GM21723 (cell line): Measurements from ENCODE around the gene CTDP1.
A peak's percentile ranks its signal among the peaks of the same experiment; 100 is the strongest.

Experiments used
- ATAC-seq: cut with Tn5 transposase; IDR thresholded peaks from one replicate; pipeline ENCODE4 v1.9.1; 2021; ENCODE audit warnings: mild to moderate bottlenecking, moderate library complexity; ENCODE audit not compliant: unreplicated experiment

CTDP1 gene

GRCh38 chr18:79644006-79644665 lies 35.5 kb upstream of the CTDP1 start:
- peak; percentile 95 for ATAC-seq

- ATAC-seq, result no peak
These were observed 34.9 kb upstream of the CTDP1 start for GRCh38 chr18:79644666-79645057.

- no peak for ATAC-seq
These were observed 34.2 kb upstream of the CTDP1 start for GRCh38 chr18:79645291-79645983.

GRCh38 chr18:79647307-79647706 lies 32.3 kb upstream of the CTDP1 start:
- ATAC-seq, result no peak

GRCh38 chr18:79650959-79651358 lies 28.6 kb upstream of the CTDP1 start:
- no peak for ATAC-seq

- no peak for ATAC-seq
These were observed 22.1 kb upstream of the CTDP1 start for GRCh38 chr18:79657342-79657996.

- no peak for ATAC-seq
These were observed 21.2 kb upstream of the CTDP1 start for GRCh38 chr18:79658366-79658765.

- ATAC-seq, result no peak
These were observed 19.9 kb upstream of the CTDP1 start for GRCh38 chr18:79659733-79660132.

GRCh38 chr18:79662034-79662433 lies 17.6 kb upstream of the CTDP1 start:
- no peak for ATAC-seq

GRCh38 chr18:79662439-79662838 lies 17.2 kb upstream of the CTDP1 start:
- no peak for ATAC-seq

GRCh38 chr18:79664525-79665125 lies 15.0 kb upstream of the CTDP1 start:
- ATAC-seq, result no peak

GRCh38 chr18:79668203-79668602 lies 11.4 kb upstream of the CTDP1 start:
- ATAC-seq, result no peak

- ATAC-seq, result no peak
These were observed 6.9 kb upstream of the CTDP1 start for GRCh38 chr18:79672490-79673276.

GRCh38 chr18:79677221-79677620 lies 2.4 kb upstream of the CTDP1 start:
- no peak for ATAC-seq

- no peak for ATAC-seq
These were observed 1.8 kb upstream of the CTDP1 start for GRCh38 chr18:79677840-79678239.

GRCh38 chr18:79678665-79679551 lies 695 bp upstream of the CTDP1 start:
- peak; percentile 92 for ATAC-seq

- peak; percentile 11 for ATAC-seq
These were observed 687 bp downstream of the CTDP1 start for GRCh38 chr18:79680100-79680879.

- ATAC-seq, result no peak
These were observed 1.3 kb downstream of the CTDP1 start for GRCh38 chr18:79680891-79681339.
